Memory B cell (primary cell): ENCODE results near the gene AARSD1.
A peak's percentile ranks its signal among the peaks of the same experiment; 100 is the strongest.
"Not testable (repeated sequence)": the region's sequence is repeated elsewhere in the genome, so short reads cannot be mapped to it uniquely, and the experiment has no call there.

Source experiments
- ATAC-seq: fragments of 150-1000 bp; cut with Tn5 transposase; 2 replicates; pipeline ENCODE4 v1.10.0; 2021; ENCODE audit warnings: low read depth, mild to moderate bottlenecking, moderate library complexity
- DNase-seq, 2 donors: peaks; one replicate each; pipeline ENCODE4 v3.0.0; 2022; ENCODE audit warnings: low spot score in 2 of 2
- H3K27ac Mint-ChIP-seq: one replicate; pipeline ENCODE4 v1.8.0; 2022; ENCODE audit warnings: mild to moderate bottlenecking, moderate library complexity, mixed read lengths
- H3K27me3 Mint-ChIP-seq: one replicate; pipeline ENCODE4 v1.8.0; 2022; ENCODE audit warnings: mixed read lengths
- H3K36me3 Mint-ChIP-seq: one replicate; pipeline ENCODE4 v1.8.0; 2022; ENCODE audit warnings: mild to moderate bottlenecking, mixed read lengths
- H3K4me1 Mint-ChIP-seq: one replicate; pipeline ENCODE4 v1.8.0; 2022; ENCODE audit warnings: mixed read lengths
- H3K4me3 Mint-ChIP-seq: one replicate; pipeline ENCODE4 v1.8.0; 2022; ENCODE audit warnings: mild to moderate bottlenecking, moderate library complexity, mixed read lengths
- H3K9me3 Mint-ChIP-seq: one replicate; pipeline ENCODE4 v1.8.0; 2022; ENCODE audit warnings: mixed read lengths

The AARSD1 gene

DNA sequence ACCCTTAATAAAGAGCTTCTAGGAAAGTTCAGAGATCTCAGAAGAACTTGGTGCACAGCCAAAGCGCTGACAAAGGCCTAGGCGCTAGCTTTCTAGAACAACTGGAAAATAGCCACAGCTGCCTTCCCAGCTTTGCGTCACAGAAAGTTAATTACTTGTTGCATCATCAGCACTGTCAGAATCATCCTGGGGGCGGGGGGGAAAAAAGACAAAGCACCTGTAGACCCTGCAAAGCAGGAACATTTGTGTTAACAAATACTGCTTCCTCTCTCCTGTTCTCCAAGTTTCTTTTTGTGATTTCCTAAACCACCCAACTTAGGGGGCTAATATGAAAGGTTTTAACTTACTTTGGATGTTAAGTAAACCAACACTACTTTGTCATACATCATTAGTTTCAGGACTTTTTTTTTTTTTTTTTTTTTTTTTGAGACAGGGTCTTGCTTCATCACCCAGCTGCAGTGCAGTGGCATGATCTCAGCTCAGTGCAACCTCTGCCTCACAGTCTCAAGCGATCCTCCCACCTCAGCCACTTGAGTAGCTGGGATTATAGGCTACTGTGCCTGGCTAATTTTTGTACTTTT, 4.8 kb upstream of the AARSD1 start:
- H3K4me1 Mint-ChIP-seq: peaks cover 8% of the 10 kb centered on the region
- H3K9me3 Mint-ChIP-seq: no peaks in the 10 kb centered on the region
- DNase-seq: no peak
- ATAC-seq: no peak
- H3K27me3 Mint-ChIP-seq: no peaks in the 10 kb centered on the region
- H3K36me3 Mint-ChIP-seq: peaks cover 3% of the 10 kb centered on the region
- no peak overlapping the region for H3K4me3 Mint-ChIP-seq
- peak overlapping the region; percentile 28 for H3K27ac Mint-ChIP-seq

DNA sequence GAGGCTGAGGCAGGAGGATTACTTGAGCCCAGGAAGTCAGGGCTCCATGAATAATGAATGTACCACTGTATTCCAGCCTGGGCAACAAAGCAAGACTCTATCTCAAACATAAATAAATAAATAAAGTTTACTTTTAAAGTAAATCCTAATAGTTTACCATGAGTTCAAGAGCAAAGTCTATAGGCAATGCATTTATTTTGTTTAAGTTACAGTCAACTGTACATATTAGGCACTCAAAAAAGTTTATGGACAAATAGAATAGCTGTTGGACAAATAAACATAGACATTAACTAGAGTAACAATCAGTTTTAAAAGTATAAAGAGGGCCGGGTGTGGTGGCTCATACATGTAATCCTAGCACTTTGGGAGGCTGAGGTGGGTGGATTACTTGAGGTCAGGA, 3.7 kb upstream of the AARSD1 start:
- DNase-seq (no peak), ATAC-seq (no peak)
- peaks cover 3% of the 10 kb centered on the region for H3K36me3 Mint-ChIP-seq
- no peaks in the 10 kb centered on the region for H3K9me3 Mint-ChIP-seq
- no peak overlapping the region for H3K4me3 Mint-ChIP-seq
- peaks cover 14% of the 10 kb centered on the region for H3K4me1 Mint-ChIP-seq
- H3K27me3 Mint-ChIP-seq: no peaks in the 10 kb centered on the region
- H3K27ac Mint-ChIP-seq: no peak overlapping the region

DNA sequence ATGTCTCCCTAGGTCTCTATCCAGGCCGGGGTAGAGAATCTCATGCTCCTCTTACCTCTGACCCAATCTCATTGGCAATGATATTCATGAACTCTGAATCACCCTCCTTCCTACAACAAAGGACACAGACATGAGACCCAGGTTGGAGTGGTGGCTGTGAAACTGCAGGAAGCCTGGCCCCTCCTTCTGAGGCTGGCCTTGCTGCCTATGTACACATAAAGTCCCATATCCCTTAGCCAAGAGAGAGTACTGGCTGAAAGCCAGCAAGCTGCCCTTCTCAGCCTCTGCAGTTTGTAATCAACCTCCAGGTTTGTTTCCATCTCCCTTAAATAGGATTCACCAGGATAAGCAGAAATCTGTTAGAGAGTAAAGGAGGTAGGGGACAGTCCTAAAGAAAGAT, 10.6 kb downstream of the AARSD1 start:
- Mint-ChIP-seq H3K27ac (no peak overlapping the region), H3K36me3 (peaks cover 40% of the 10 kb centered on the region), H3K4me3 (no peak overlapping the region), H3K27me3 (no peaks in the 10 kb centered on the region), H3K9me3 (no peaks in the 10 kb centered on the region), H3K4me1 (peaks cover 4% of the 10 kb centered on the region)
- no peak for DNase-seq
- no peak for ATAC-seq

DNA sequence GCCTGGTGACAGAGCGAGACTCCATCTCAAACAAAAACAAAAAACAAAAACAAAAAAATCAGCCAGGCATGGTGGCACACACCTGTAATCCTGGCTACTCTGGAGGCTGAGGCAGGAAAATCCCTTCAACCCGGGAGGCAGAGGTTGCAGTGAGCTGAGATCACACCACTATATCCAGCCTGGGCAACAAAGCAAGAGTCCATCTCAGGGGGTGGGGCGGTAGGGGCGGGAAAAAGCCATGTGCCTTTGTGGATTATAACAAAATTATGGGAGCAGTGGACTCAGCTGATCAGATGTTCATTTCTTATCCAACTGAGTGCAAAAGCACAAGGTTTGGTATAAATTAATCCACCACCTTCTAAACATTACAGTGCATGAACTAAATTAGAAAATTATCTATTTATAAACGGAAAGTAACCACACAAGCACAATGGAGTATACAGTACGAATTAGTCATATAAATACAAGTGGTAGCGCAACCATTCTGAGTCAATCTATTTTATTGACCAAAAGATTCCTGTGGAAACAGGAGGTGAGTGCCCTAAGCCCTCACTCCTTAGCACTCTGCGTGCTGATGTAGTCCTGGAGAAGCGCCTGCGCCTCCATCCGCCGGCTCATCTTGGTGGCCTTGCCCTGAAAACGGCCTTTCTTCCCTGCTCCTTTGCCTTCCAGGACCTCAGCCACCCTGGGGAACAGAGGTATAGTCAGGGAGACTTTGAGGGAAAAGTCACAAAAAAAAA, 14.0 kb downstream of the AARSD1 start:
- Mint-ChIP-seq H3K9me3 (no peaks in the 10 kb centered on the region), H3K27me3 (no peaks in the 10 kb centered on the region), H3K27ac (no peak overlapping the region), H3K4me1 (no peaks in the 10 kb centered on the region), H3K4me3 (no peak overlapping the region), H3K36me3 (peaks cover 27% of the 10 kb centered on the region)
- ATAC-seq (no peak), DNase-seq (no peak)

DNA sequence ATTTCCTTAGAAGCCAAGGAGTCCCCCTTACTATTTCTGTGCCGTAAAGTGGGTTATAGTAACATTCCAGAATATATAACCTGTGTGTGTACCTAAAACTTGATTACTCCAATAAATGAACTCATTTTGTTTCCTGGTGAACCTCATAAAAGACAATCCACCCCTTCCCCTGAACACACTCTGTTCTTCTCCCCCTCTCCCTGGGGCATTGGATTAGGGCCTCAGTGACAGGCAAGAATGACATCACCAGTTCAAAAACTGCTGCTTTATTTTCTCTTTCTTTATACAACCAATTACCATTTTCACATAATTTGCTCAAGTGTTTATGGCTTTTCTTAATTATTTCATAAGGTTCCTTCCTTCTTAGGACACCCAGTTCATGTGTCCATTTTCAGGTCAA, 17.4 kb downstream of the AARSD1 start:
- Mint-ChIP-seq H3K4me3 (no peak overlapping the region), H3K9me3 (no peaks in the 10 kb centered on the region), H3K36me3 (peaks cover 12% of the 10 kb centered on the region), H3K27me3 (no peaks in the 10 kb centered on the region), H3K27ac (peak overlapping the region; percentile 42), H3K4me1 (no peaks in the 10 kb centered on the region)
- no peak for ATAC-seq
- DNase-seq: no peak

DNA sequence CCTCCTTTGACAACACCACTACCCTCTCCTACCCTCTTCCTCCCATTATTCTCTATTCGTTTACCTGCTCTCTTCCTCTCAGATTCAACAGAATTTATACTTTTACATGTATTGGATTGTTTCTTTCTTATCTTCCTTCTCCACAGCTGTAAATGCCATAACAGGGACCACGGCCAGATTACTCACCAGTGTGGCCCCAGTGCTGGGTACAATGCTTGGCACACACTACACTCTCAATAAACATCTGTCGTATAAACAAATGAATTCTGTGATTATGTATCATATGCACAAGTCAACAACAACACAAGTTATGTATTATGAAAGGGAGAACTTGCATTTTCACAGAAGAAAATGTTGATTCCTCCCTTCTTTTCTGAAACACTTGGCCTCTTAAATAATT, 20.0 kb downstream of the AARSD1 start:
- peaks cover 3% of the 10 kb centered on the region for H3K36me3 Mint-ChIP-seq
- ATAC-seq (no peak), DNase-seq (no peak)
- no peak overlapping the region for H3K4me3 Mint-ChIP-seq
- H3K27me3 Mint-ChIP-seq: no peaks in the 10 kb centered on the region
- H3K27ac Mint-ChIP-seq: no peak overlapping the region
- H3K4me1 Mint-ChIP-seq: no peaks in the 10 kb centered on the region
- H3K9me3 Mint-ChIP-seq: no peaks in the 10 kb centered on the region

DNA sequence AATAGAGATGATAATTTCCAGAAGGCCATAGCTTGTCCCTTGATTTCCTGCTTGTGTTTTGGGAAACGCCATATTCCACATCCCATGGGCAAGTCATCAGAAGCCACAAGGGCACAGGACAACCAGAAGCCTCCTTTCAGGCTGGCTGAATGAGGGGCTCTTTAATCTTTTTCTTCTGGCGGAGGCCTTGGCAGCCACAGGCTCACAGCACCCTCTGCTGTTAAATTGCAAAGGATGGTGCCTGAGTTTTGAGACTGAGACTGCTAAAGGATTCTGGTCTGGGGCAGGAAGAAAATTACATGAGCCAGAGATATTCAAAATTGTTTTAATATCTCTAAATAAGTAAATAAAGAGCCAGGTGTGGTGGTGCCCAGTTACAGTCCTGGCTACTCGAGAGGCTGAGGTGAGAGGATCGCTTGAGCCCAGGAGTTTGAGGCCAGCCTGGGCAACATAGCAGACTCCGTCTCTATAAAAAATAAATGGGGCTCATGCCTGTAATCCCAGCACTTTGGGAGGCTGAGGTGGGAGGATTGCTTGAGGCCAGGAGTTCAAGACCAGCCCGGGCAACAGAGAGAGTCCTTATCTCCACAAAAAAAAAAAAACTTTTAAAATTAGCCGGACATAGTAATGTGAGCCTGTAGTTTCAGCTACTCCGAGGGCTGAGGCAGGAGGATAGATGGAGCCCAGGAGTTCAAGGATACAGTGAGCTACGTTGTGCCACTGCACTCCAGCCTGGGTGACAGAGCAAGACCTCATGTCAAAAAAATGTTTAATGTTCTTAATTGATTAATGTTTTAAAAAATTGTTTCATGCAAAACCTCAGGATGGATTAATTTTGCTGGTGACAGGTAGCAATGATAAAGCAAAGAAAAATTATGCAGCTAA, 26.3 kb downstream of the AARSD1 start:
- no peaks in the 10 kb centered on the region for H3K4me1 Mint-ChIP-seq
- H3K9me3 Mint-ChIP-seq: no peaks in the 10 kb centered on the region
- ATAC-seq (peak; percentile 52), DNase-seq (peak in 1 of 2 donors; percentile 18)
- no peak overlapping the region for H3K4me3 Mint-ChIP-seq
- peaks cover 1% of the 10 kb centered on the region for H3K27me3 Mint-ChIP-seq
- no peaks in the 10 kb centered on the region for H3K36me3 Mint-ChIP-seq
- no peak overlapping the region for H3K27ac Mint-ChIP-seq

DNA sequence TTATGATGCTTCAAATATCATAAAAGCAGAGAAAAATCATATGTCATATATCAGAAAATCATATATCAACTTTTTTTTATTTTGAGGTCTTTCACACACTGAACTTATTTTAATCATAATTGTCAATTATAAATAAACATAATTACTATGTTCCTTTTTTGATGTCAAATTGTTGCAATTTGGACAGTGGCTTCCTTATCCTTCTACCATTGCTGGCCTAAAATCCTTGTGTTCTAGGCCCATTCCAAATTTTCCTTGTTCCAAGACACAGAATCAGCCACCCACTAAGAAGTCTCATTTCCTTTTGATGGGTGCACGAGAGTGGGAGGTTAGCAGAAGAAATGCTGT, 34.8 kb downstream of the AARSD1 start:
- peaks cover 1% of the 10 kb centered on the region for H3K36me3 Mint-ChIP-seq
- peaks cover 7% of the 10 kb centered on the region for H3K4me1 Mint-ChIP-seq
- DNase-seq (no peak), ATAC-seq (no peak)
- no peak overlapping the region for H3K27ac Mint-ChIP-seq
- H3K9me3 Mint-ChIP-seq: no peaks in the 10 kb centered on the region
- H3K4me3 Mint-ChIP-seq: no peak overlapping the region
- H3K27me3 Mint-ChIP-seq: peaks cover 4% of the 10 kb centered on the region

DNA sequence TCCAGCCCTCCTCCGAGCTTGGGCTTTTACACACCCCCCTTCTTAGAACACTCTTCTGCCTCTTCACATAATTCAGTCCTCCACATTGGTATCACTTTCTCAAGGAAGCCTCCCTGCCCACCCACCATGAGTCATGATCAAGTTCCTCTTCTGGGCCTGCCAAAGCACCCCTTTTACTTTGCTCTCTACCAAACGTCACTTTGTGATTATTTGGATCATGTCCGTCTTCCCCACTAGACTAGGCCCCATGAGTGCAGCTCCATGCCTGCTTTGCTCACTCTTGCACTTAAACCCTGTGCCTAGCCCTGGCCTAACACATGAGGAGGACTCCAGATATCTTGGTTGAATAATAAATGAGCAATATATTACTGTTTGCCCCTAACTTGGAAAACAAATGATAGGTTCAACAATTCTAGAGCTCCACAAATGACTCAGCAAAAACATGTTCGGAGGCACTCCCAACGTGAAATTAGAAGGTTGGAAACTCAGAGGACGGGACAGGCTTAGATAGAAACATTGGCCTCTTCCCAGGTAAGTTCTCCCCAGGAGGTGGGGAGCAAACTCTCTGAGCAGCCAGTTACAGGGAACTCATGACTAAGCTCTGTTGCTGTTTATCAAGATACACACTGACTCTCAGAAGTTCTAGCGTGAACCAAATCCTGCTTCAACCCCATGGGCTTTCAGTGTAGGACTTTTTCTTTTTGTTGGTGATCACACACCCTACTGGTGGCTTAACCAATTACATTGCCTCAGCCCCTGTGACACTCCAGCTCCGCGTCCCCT, 35.3 kb downstream of the AARSD1 start:
- Mint-ChIP-seq H3K36me3 (peaks cover 1% of the 10 kb centered on the region), H3K9me3 (no peaks in the 10 kb centered on the region), H3K27ac (no peak overlapping the region), H3K4me1 (peaks cover 7% of the 10 kb centered on the region), H3K27me3 (peaks cover 4% of the 10 kb centered on the region), H3K4me3 (no peak overlapping the region)
- ATAC-seq (peak; percentile 84), DNase-seq (peak; percentile 9 to 14)

DNA sequence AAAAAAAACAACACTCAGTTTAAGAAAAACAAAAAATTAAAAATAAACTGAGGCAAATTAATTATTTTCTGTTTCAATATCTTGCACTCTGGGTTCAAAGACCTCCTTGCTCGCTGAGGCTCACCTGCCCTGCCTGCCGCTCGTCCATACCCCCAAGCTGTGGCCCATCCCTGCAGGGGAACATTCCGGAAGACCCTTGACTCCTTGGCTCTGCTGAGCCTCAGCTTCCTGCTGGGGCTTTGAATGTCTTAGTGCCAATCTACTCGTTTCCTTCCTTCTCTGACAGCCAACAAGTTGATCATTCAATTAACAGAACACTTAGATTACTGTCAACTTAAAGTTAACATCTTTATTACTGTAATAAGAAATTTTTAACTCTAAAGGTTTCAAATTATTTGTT, 39.4 kb downstream of the AARSD1 start:
- Mint-ChIP-seq H3K4me1 (peaks cover 7% of the 10 kb centered on the region), H3K27ac (no peak overlapping the region), H3K9me3 (no peaks in the 10 kb centered on the region), H3K4me3 (no peak overlapping the region), H3K27me3 (peaks cover 6% of the 10 kb centered on the region), H3K36me3 (peaks cover 1% of the 10 kb centered on the region)
- DNase-seq (no peak), ATAC-seq (no peak)

DNA sequence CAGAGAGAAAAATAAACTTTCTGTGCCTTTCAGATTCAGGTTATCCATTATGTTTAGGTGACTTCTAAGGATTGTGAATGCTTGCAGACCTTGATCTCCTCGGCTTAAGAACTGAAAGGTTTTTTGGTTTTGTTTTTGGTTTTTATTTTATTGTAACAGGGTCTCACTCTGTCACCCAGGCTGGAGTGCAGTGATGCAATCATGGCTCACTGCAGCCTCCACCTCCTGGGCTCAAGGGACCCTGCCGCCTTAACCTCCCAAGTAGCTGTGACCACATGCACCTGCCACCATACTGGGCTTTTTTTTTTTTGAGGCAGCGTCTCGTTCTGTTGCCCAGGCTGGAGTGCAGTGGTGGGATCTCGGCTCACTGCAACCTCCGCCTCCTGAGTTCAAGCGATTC, 40.8 kb downstream of the AARSD1 start:
- DNase-seq, H3K27ac Mint-ChIP-seq, H3K4me3 Mint-ChIP-seq, H3K36me3 Mint-ChIP-seq, H3K27me3 Mint-ChIP-seq, H3K9me3 Mint-ChIP-seq, ATAC-seq, H3K4me1 Mint-ChIP-seq: not testable (repeated sequence)

DNA sequence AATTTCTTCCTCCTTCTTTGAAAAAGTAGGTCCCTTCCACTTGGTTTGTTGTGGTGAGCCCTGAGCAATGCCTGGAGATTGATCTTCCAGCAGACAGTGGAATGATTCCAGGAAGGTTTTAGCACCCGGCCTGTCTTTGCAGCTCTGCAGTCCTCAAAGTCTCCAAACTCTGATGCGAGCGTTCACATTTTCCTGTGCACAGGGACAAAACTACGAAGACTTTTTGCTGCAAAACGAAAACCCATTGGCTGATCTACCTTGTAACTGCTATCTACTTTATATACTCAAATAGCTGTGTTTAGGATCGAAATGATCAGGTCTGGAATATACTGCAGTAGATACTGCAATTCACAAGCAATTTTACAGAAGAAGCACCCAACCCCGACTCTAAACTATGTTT, 42.0 kb downstream of the AARSD1 start:
- ATAC-seq (no peak), DNase-seq (no peak)
- H3K4me3 Mint-ChIP-seq: no peak overlapping the region
- no peaks in the 10 kb centered on the region for H3K9me3 Mint-ChIP-seq
- H3K4me1 Mint-ChIP-seq: peaks cover 2% of the 10 kb centered on the region
- peaks cover 1% of the 10 kb centered on the region for H3K36me3 Mint-ChIP-seq
- no peak overlapping the region for H3K27ac Mint-ChIP-seq
- H3K27me3 Mint-ChIP-seq: peaks cover 7% of the 10 kb centered on the region

DNA sequence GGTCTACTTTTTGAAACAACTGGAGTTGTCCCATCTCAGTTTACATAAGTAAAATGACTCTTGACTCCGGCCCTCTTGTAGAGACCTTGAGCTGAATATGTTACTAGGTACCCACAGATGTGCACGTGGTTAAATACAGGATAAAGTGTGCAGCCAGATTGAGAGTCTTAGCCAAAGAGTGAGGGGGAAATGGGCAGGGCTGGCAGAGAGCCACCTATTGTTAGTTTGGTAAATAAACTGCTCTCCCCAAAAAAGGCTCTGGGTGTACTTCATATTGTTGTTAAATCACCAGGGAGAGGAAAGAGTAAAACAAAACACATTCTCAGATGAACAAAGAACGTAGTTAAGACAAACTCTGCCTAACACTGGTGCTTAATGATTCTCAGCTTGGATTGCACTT, 43.3 kb downstream of the AARSD1 start:
- DNase-seq (no peak), ATAC-seq (no peak)
- Mint-ChIP-seq H3K4me3 (no peak overlapping the region), H3K36me3 (peaks cover 1% of the 10 kb centered on the region), H3K9me3 (no peaks in the 10 kb centered on the region), H3K27me3 (peaks cover 7% of the 10 kb centered on the region), H3K4me1 (peaks cover 2% of the 10 kb centered on the region), H3K27ac (no peak overlapping the region)
